Activated CD4-positive, CD25-positive, alpha-beta regulatory T cell treated with anti-CD3 and anti-CD28 coated beads, Interleukin-2, amount 50 U/mL, for 24 hours (primary cell): ENCODE results near the gene GATA3.
A peak's percentile ranks its signal among the peaks of the same experiment; 100 is the strongest.

Experiments
- ATAC-seq, 2 donors: fragments of 150-1000 bp; cut with Tn5 transposase; one replicate each; pipeline ENCODE4 v1.10.0; 2021; ENCODE audit warnings: mild to moderate bottlenecking in 1 of 2, moderate library complexity in 1 of 2

The GATA3 gene

GRCh38 chr10:8037941-8038894 is 16.3 kb upstream of the GATA3 start:
- no peak for ATAC-seq

DNA sequence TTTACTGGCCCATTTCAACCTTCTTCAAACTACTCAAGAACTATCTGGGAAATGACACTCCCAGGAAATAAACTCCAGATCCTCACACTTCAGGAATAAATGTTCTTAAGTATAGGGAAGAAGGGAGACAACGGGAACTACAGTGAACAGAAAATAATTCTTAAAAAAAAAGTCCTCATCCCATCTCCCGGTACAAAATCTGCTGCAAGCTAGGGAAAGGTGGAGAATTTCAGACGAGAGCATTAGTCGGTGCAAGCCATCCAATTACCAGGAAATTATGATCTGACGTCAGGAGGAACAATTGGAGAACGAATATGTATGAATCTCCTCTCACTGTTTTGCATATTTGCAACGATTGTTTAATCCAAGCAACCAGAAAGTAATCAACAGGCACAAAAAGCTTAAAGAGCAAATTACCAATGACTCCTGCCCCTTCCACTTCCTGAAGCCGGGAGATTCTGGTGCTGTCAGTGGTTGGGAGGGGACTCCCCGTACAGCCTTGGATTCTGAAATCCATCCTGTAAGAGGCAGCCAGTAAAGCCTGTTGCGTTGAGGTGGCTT is 15.1 kb upstream of the GATA3 start:
- no peak for ATAC-seq

DNA sequence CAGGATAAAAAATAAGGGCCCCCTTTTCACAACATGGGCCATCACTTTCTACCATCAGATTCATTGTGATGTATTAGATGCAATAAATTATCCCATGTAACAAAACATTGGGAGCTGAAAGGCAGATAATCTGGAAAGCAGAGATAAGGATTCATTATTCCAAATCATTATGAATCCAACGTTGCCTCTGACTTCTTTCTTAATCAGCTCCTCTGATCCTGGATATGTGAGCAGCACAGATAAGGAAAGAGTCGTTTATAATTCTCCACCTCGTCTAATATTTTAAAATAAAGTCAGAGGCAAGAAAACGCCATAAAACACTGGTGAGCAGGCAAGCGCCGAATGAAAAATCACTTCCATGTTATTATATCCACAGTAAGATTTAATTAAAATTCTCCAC is 13.8 kb upstream of the GATA3 start:
- ATAC-seq = no peak

- no peak for ATAC-seq
Observed at GRCh38 chr10:8041284-8041991, 13.1 kb upstream of the GATA3 start.

DNA sequence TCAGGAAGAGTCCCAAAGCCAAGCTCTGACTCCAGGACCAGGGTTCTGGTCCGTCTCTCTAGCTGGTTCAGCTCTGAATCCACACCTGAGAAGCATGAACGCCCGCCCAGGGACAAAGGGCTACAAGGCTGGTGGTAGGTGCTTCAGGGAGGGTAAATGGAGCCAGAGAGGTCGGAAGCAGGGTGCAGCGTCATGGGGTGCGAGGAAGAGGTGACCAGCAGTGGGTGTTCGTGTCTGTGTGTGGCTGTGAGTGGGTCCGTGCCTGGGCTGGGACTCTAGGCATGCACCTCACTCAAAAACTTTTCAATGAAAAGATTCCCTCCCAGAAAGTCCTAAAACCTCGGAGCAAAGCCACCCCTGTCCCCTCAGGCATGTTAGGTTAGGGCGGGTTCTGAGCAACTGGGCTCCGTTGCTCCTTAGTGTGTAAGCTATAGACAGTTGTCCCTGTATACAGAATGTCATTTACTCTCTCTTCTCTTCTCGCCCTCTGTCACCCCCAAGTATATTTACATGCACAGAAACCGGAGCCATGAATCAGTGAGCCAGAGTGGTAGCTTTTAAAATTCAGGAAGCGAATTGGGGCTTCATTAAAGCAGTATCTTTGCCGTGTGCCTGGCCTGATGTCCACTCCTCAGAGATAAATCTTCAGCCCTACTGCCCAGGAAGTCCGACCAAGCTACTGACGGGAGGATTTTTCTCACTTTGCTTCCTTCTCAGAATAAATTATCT is 12.3 kb upstream of the GATA3 start:
- ATAC-seq = no peak

GRCh38 chr10:8042721-8043568 is 11.5 kb upstream of the GATA3 start:
- ATAC-seq = no peak

DNA sequence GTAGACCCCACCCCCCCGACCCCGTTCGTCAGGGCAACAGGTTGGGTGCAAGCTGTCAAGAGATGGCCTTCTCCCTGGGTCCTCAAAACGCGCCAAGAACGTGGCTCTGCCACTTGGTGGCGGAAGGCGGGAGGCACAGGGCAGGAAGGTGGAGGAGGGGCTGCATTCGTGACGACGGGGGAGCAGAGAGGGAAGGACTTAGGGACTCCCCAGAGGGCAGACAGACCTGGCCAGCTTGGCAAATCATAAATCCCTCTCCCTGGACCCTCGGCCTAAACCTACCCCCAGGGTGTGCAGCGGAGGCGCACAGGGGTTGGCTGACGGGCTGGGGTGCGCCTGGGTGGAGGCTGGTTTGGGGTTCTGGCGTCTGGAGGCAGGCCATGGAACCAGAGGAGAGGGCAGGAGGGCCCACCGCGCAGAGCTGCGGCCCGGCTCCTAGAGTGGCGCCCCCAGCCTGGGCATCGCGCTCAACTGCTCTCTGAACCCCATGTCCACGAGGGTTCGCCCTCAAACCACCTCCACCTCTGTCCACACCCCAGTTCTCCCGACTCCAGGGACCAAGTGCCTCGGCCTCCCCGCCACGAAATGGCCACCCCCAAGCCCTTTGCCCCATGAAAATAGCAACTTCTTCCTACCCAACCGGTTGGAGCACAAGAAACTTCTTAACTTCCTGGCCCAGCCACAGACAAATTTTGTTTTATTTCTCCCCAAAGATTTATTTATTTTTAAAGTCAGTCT is 10.8 kb upstream of the GATA3 start:
- ATAC-seq = peak in 1 of 2 donors; percentile 25

GRCh38 chr10:8044331-8044907 is 10.1 kb upstream of the GATA3 start:
- no peak for ATAC-seq

DNA sequence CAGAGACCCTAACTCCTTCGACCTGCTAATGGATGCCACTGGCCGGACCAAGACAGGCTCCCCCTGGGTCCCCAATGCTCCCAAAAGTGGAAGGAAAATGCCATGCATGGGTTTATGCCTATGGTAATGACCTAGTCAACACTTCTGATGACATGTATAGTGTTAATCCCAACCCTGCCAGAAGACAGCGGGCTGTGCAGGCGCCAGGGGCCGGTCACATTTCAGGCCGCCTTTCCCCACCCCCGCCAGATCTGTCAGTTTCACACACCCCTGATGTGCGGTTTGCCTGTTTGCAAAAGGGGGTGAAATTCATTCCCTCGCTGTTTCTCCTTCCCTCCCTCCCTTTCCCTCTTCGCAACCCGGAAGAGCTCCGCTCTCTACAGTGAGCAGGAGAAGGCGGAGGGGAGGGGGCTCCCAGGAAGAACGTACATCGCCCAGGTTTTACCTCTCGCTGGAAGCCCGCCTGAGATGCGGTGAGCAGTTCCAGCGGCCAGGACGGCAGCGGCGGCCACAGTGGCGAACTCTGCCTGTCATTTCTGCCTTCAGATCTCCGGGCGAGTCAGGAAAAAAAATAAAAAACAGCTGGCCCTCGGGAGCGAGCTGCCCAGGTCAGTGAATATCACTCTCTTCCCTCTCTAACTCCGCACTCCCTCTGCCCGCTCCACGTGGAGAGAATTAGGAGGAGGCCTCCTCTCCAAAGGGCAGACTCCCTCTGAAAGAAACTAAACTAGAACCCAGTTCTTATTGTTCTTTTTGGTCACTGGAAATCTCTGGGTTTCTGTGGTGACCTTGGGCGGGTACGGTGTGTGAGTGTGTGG is 9.4 kb upstream of the GATA3 start:
- no peak for ATAC-seq

- no peak for ATAC-seq
Observed at GRCh38 chr10:8045726-8046494, 8.6 kb upstream of the GATA3 start.

DNA sequence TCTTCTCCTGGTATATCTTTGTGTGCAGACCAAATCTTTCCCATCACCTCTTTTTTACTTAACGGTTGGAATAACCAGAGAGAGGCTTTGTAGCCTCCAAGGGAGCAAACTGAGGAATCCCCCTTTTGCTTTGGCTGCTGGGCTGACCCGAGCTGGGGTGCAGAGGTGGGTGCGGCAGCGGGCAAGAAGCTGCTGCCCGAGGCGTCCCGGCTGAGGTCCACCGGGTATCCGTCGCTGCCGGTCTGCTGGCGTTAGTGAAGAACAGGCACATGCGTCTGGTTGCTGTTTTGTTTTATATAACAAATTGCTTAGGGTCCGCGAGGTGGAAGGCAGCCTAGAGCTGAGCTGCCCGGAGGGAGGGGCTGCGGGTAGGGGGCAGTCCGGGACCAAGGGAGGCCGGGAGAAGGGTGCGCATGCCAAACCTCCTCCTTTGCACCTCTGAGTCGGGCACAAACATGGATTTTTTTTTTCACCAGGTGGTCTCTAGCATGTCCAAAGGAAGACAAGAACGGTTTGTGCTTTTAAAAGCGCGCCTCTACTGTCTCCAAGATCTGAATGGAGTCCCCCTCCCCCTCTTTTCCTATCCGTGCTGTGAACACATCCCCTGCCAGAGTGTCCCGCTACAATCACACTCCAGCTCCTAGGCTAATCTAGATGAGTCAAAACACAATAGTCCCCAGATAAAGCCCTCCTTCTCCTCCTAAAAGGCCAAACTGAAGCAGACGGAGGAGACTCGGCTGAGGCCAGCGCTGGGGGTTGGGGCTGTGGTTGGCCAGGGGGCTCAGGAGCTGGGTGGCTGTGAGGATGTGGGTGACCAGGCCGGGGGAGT is 6.8 kb upstream of the GATA3 start:
- ATAC-seq = no peak

GRCh38 chr10:8048281-8049008 is 6.0 kb upstream of the GATA3 start:
- ATAC-seq = no peak

DNA sequence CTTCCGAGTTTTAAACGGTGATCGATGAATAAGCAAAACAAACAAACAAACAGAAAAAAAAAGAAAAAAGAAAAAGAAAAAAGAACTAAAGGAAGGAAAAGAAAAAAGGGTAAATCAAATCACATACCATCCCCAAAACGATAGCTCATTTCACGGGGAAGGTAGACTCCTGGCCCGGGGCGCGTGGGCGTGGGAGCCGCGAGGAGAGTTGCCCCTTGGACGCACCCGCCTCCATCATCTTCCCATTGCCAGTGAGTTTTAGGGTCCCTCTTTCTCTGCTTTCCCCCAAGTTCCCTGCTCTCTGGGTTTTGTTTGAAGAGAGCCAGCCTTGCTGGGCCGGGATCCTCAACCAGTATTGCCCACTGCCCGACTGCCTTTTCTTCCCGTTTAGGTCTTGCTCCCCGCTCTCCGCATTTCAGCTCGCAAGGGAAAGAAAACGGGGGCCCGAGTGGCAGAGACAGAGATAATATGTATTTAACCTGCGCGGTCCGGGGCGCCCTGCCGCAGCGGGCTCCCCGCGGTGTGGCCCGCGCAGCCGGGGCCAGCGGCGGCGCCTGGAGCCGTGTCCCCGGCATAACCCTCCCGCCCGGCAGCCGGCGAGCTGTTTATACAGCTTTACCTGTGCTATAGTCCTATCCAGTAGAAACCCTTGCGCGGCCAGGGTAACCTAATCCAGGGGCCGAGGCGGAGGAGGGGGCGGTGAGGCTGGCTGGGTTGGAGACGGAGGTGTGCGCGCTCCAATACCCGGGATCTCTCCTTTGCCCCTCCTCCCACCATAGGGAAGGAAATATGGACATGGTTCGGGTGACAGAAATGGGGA is 5.2 kb upstream of the GATA3 start:
- ATAC-seq = no peak

DNA sequence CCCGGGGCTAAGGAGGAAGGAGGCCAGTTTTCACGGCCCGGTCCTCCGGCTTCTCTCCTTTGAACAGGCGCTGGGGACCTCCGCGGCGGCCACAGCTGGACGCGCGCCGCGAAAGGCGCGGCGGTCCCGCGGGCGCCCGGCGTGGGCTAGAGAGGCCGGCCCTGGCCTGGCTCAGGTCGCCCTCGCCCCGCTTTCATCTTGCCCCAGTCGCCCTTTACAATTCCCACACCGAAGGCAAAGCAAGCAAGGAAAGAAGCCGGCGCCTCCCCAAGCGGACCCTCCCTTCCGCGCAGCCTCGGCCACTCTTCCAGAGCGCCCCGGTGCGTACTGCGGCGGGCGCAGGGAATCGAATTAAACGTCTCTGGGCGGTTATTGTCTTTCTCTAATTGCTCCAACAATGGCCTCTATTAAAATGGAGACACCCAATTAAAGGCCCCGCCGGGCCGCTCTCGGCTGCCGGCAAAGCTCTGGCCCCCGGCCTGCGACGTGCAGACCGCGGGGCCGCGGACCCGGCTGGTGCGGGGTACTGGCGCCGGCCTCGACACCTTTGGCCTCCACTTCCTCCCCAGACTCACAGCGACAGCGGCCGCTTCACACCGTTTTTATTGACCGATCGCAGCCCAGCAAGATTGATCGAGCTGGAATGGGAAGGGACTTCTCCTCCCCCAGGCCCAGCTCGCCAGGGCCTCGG is 4.5 kb upstream of the GATA3 start:
- ATAC-seq = no peak

DNA sequence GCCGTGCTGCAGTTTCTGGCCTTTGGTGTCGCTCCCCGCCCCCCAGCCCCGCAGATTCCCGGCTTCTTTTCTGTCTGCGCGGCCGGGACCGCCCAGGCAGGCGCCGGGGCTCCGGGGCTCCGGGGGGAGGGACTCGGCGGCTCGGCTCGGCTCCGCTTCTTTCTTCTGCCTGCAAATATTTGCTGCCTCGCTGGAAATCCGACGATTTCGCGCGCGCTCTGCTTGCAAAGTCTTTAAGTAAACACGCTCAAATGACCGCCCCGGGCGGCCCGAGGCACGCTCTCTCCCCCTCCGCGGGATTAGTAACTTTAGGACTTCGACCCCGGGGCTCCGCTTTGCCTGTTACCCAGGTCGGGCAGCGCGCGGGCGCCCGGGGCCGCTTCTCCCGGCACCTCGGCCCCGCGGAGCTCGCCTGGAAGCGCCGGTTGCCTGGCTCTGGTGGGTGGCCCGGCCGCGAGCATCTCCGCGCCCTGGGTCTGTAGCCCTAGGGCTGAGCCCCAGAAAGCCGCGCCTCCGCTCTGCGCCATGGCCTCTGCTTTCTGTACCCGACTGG is 3.9 kb upstream of the GATA3 start:
- ATAC-seq = no peak
